ENCODE measurements around the gene SLC16A3.

SLC16A3 gene

GRCh38 chr17:82237083-82237745, 8.4 kb downstream of the SLC16A3 start:
- DNase-seq, result no peak

- DNase-seq, result no peak
Observed at GRCh38 chr17:82237746-82238471, 9.1 kb downstream of the SLC16A3 start.

DNA sequence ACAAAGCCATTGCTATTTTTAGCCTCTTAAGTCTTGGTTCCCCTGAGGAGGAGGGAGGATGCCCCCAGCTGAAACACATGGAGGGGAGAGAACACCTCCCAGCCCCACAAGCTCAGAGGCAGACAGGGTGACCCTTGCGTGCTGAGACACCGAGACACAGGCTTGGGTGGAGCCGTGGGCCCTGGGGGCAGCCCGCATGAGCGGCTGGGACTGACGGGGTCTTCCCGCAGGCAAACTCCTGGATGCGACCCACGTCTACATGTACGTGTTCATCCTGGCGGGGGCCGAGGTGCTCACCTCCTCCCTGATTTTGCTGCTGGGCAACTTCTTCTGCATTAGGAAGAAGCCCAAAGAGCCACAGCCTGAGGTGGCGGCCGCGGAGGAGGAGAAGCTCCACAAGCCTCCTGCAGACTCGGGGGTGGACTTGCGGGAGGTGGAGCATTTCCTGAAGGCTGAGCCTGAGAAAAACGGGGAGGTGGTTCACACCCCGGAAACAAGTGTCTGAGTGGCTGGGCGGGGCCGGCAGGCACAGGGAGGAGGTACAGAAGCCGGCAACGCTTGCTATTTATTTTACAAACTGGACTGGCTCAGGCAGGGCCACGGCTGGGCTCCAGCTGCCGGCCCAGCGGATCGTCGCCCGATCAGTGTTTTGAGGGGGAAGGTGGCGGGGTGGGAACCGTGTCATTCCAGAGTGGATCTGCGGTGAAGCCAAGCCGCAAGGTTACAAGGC, 9.8 kb downstream of the SLC16A3 start:
- peak; percentile 60 to 74 for DNase-seq

DNA sequence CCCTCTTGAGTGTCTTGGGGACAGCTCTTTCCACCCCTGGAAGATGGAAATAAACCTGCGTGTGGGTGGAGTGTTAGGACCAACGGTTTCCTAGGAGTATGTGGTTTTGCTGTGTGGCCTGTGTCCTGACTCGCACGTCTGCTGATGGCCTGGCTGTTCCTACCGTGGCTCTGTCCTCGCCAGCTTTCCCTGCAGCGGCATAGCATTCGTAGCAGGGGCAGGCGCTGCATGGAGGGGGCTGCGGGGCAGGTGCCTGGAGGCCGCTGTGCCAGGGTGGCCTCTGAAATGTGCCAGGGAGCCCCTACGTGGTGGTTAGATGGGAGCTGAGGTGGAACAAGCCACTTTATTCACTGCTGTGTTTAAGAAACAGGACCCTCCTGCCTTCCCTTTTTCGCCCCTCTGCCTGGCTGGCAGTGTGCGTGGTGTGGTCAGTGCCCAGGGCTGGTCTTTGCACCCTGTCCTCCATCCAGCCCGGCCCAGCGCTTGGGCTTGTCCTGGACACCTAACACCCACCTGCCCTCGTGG, 10.6 kb downstream of the SLC16A3 start:
- no peak for DNase-seq

GRCh38 chr17:82239926-82240505, 11.2 kb downstream of the SLC16A3 start:
- DNase-seq, result no peak

GRCh38 chr17:82240506-82241182, 11.8 kb downstream of the SLC16A3 start:
- no peak for DNase-seq

DNA sequence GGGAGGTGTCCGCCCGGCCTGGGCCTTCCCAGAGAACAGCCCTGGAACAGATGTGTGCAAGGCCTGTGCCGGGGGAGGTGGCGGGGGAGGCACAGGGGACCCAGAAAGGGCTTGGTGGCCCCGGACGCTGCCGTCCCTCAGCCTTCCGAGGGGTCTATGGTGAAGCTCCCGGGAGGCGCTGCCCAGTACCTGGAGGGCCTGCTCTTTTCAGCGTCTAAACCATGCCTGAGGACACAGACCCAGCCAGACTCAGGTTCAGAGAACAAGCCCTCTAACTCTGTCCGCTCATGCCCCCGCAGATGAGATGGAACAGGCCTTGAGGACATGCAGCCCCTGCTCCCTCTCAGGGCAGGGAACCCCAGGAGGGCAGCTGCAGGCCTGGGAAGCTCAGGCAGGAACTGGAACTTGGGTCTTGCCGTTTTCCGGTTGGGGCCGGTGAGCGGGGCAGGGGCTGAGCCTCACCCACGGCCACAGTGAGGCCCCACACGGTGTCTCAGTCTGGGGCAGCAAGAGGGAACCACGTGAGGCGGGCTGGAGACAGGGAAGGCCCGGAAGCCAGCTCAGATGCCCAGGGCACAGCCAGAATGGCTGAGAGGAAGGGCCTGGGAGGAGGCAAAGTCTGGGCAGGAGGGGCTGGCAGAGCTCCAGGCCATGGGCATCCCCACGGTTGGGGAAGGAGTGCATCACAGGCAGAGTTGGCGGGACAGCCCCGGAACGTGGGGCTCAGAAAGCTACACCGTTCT, 12.5 kb downstream of the SLC16A3 start:
- no peak for DNase-seq

DNA sequence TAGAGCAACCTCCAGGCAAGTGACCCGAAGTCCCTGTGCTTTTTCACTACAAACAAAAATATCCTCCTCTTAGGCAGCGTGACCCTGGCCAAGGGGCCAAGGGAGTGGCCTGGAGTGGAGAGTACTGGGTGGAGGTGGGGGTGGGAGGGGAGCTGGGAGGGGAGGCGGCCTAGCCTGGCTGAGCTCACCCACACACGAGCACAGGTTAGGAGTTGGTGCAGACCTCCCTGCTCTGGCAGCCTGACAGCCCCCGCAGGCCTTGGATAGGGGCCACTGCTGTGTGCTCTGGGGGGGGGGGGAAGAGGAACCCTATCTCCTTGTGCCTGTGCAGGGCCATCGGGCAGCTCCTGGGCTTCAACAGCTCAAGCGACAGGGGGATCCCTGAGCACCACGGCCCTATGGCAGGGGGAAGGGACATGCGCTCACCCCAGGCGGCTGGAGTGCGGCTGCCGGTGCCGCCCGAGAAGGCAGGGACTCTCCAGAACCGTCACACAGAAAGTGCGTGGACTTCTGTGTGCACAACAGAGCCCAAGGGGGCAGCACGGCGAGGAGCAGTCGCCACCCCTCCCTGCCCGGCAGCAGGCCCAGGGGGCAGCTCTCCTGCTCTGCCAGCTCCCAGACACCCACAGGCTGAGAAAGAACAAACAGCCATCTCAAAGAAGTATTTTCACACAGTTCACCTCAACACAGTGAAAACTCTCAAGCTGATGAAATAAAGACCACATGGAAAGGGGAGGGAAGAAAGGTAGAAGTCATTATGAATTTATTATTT, 13.3 kb downstream of the SLC16A3 start:
- no peak for DNase-seq

DNA sequence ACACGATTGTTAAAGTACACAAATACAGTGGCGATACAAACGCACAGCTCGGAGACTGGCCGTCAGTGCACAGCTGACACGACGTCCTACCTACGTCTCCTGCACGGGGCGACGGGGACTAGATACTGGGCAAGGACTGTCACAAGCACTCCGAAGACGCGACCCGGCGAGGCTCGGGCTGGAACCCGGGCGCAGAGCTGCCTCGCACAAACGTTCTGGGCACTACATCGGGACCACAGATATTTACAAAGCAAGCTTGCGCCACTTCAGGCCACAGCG, 13.8 kb downstream of the SLC16A3 start:
- DNase-seq, result no peak

- no peak for DNase-seq
Observed at GRCh38 chr17:82242977-82243647, 14.3 kb downstream of the SLC16A3 start.

DNA sequence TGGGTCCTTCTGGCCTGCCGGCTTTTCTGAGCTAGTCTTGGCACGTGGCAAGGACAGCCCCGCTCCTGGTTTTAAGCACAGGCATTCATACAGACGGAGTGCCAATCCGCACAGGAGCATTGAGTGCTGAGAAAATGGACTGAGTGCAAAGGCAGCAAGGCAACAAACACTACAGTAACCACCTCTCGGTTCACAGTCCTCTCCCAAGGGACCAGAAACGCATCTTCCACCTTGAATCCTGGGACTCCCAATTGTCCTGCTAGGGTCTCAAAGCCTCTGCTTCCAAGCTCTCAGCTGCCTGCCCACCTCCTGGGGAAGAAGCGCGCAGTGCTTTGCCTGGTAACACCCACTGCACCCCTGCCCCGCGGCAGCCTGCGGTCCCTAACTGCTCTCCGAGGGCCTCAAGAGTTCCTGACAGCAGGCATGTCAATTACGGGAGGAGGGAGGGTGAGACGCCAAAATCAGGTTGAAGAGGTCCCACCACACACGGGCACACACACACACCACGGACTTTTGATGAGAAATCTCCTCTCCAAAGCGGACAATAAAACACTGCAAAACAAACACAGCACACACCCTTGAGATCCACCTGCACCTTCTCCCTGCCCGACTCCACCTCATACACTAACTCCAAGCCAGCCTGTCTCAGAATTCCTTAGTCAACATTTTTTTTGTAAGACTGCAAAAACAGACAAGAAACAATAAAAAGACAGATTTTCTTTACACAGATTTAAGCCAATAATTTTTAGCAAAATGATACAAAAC, 15.0 kb downstream of the SLC16A3 start:
- no peak for DNase-seq

DNA sequence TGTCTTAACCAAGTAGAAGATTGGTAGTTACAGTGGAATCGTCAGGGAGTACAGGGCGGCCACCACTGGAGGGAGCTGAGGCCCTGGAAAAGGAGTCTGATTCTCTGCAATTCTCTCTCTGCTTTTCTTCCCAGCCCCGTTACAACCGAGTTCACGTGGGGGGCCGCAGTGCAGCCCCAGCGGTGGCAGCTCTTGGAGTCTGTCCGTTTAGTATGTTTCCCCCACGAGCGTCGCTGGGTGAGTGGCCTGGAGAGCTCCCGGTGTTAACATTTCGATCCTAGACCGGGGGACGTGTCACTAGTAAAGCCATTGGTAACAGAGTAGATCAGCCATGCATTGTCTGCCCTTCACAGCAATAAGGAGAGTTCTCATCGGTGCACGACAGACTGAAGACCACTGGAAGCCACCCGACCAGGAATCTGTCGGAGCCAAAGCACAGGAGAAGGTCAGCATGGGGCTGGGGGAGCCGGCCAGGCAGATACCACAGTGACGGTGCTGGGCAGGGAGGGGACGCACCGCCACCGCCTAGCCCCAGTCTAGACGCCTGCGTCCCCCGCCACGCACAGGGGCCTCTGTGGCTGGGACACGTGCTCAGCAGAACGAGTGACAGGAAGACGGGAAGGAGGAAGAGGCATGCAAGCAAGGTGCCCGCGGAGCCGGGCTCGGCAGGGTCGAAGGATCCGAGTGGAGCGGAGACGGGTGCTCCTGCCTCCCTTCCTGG, 15.7 kb downstream of the SLC16A3 start:
- DNase-seq, result no peak

GRCh38 chr17:82245134-82246039, 16.5 kb downstream of the SLC16A3 start:
- DNase-seq, result no peak

- DNase-seq, result no peak
Observed at GRCh38 chr17:82246040-82246364, 17.2 kb downstream of the SLC16A3 start.

- peak; percentile 48 to 74 for DNase-seq
Observed at GRCh38 chr17:82246365-82247181, 17.7 kb downstream of the SLC16A3 start.

- no peak for DNase-seq
Observed at GRCh38 chr17:82247182-82247823, 18.5 kb downstream of the SLC16A3 start.

Measured in NCI-H2081 (cell line).